ENCODE results near the gene DIP2A. TPM values are rescaled to one million over a fixed set of nuclear protein-coding genes. Genes with fewer than 3 reads are reported as not detected.

DIP2A gene
- total and polyA plus RNA-seq, 2 of the 13 experiments (the other 11 are each of a cell fraction or from before 2014, with no cell fraction given): 18.5 to 37.6 TPM

DNA sequence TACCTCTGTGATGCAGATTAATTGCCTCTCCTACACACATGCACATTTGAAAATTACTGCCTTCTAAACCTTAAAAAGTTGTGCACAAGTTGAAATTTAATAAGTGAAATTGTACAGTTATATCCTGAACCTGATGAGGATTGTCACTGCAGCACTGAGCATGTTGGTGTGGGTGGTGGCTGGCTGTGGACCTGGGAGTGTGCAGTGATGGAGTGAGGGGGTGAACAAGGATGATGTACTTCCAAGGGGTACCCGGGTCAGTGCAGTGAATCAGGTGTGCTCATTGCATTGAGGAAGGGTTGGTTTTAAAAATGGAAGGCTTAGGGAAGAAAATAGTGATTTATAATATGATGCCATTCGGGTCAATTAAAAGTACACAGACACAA lies 24.1 kb downstream of the DIP2A start:
- ATAC-seq (no peak), DNase-seq (ENCODE audit: low spot score) (no peak), FAIRE-seq (no peak)
- in situ Hi-C loops (cut with HindIII; ENCODE audit: extremely low pct_ligation_motif_present, low pct_unique_long_range_greater_than_20kb) (no loop called here), intact Hi-C loops (cut with micrococcal nuclease; ENCODE audit: unreplicated experiment) (no loop called here)
- Histone ChIP-seq H3K36me3 (replicated peaks in 1 of 2; ENCODE audit: control insufficient read depth in 1 of 2, insufficient read depth in 2 of 2, low read length in 2 of 2) (peaks cover 4 to 30% of the 10 kb centered on the region in 2 experiments; a peak in 3 of 5 replicates), H3K27ac (ENCODE audit: extremely low read length, insufficient read depth, low read length) (no peak overlapping the region), H3K4me3 (replicated peaks in 1 of 3; ENCODE audit: insufficient read depth in 1 of 3, low read depth in 2 of 3, low read length in 3 of 3) (no peak overlapping the region), H3K27me3 (ENCODE audit: control insufficient read depth in 1 of 2, insufficient read depth in 2 of 2, low read length in 2 of 2) (no peaks in the 10 kb centered on the region), H3K4me1 (ENCODE audit: insufficient read depth, low read length) (peaks cover 12% of the 10 kb centered on the region), H3K9ac (ENCODE audit: insufficient read depth, low read depth, low read length) (no peak overlapping the region), H3K4me2 (ENCODE audit: low read depth, low read length) (no peak overlapping the region), H2AFZ (ENCODE audit: low read length) (no peak overlapping the region), H3K79me2 (ENCODE audit: insufficient read depth, low read length) (peaks cover 5% of the 10 kb centered on the region), H3K9me3 (ENCODE audit: low read length) (no peaks in the 10 kb centered on the region), H4K20me1 (ENCODE audit: insufficient read depth, low read length) (0 out of 2 replicates have a peak, but pooled peaks cover 4% of the 10 kb centered on the region)
- no peak for TF ChIP-seq ZNF430 (CRISPR knock-in tag; IDR thresholded peaks at IDR 0.05)
- no peak for TF ChIP-seq ZNF7 (CRISPR knock-in tag; IDR thresholded peaks at IDR 0.05)
- no peak for TF ChIP-seq SP1 (IDR thresholded peaks at IDR 0.05)
- TF ChIP-seq SP1 (CRISPR knock-in tag; IDR thresholded peaks at IDR 0.05): no peak
- TF ChIP-seq, protein P1, sequence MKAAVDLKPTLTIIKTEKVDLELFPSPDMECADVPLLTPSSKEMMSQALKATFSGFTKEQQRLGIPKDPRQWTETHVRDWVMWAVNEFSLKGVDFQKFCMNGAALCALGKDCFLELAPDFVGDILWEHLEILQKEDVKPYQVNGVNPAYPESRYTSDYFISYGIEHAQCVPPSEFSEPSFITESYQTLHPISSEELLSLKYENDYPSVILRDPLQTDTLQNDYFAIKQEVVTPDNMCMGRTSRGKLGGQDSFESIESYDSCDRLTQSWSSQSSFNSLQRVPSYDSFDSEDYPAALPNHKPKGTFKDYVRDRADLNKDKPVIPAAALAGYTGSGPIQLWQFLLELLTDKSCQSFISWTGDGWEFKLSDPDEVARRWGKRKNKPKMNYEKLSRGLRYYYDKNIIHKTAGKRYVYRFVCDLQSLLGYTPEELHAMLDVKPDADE (CRISPR knock-in tag; IDR thresholded peaks at IDR 0.05): no peak
- no peak for TF ChIP-seq TMF1 (CRISPR knock-in tag; IDR thresholded peaks at IDR 0.05; ENCODE audit: low read depth)
- TF ChIP-seq ZNF232 (CRISPR knock-in tag; IDR thresholded peaks at IDR 0.05; ENCODE audit: borderline replicate concordance): no peak
- no peak for TF ChIP-seq JARID2 (CRISPR knock-in tag; IDR thresholded peaks at IDR 0.05; ENCODE audit: insufficient replicate concordance)
- no peak for TF ChIP-seq RCOR2 (CRISPR knock-in tag; IDR thresholded peaks at IDR 0.05)
- TF ChIP-seq ZNF878 (CRISPR knock-in tag; IDR thresholded peaks at IDR 0.05): no peak
- TF ChIP-seq, protein P2, sequence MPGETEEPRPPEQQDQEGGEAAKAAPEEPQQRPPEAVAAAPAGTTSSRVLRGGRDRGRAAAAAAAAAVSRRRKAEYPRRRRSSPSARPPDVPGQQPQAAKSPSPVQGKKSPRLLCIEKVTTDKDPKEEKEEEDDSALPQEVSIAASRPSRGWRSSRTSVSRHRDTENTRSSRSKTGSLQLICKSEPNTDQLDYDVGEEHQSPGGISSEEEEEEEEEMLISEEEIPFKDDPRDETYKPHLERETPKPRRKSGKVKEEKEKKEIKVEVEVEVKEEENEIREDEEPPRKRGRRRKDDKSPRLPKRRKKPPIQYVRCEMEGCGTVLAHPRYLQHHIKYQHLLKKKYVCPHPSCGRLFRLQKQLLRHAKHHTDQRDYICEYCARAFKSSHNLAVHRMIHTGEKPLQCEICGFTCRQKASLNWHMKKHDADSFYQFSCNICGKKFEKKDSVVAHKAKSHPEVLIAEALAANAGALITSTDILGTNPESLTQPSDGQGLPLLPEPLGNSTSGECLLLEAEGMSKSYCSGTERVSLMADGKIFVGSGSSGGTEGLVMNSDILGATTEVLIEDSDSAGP (CRISPR knock-in tag; IDR thresholded peaks at IDR 0.05; ENCODE audit: borderline replicate concordance): no peak
- TF ChIP-seq, protein P3, sequence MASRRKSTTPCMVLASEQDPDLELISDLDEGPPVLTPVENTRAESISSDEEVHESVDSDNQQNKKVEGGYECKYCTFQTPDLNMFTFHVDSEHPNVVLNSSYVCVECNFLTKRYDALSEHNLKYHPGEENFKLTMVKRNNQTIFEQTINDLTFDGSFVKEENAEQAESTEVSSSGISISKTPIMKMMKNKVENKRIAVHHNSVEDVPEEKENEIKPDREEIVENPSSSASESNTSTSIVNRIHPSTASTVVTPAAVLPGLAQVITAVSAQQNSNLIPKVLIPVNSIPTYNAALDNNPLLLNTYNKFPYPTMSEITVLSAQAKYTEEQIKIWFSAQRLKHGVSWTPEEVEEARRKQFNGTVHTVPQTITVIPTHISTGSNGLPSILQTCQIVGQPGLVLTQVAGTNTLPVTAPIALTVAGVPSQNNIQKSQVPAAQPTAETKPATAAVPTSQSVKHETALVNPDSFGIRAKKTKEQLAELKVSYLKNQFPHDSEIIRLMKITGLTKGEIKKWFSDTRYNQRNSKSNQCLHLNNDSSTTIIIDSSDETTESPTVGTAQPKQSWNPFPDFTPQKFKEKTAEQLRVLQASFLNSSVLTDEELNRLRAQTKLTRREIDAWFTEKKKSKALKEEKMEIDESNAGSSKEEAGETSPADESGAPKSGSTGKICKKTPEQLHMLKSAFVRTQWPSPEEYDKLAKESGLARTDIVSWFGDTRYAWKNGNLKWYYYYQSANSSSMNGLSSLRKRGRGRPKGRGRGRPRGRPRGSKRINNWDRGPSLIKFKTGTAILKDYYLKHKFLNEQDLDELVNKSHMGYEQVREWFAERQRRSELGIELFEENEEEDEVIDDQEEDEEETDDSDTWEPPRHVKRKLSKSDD (CRISPR knock-in tag; IDR thresholded peaks at IDR 0.05; ENCODE audit: low read depth): no peak
- TF ChIP-seq, protein P4, sequence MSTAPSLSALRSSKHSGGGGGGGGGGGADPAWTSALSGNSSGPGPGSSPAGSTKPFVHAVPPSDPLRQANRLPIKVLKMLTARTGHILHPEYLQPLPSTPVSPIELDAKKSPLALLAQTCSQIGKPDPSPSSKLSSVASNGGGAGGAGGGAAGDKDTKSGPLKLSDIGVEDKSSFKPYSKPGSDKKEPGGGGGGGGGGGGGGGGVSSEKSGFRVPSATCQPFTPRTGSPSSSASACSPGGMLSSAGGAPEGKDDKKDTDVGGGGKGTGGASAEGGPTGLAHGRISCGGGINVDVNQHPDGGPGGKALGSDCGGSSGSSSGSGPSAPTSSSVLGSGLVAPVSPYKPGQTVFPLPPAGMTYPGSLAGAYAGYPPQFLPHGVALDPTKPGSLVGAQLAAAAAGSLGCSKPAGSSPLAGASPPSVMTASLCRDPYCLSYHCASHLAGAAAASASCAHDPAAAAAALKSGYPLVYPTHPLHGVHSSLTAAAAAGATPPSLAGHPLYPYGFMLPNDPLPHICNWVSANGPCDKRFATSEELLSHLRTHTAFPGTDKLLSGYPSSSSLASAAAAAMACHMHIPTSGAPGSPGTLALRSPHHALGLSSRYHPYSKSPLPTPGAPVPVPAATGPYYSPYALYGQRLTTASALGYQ (CRISPR knock-in tag; IDR thresholded peaks at IDR 0.05): no peak
- no peak for TF ChIP-seq ZNF567 (CRISPR knock-in tag; IDR thresholded peaks at IDR 0.05; ENCODE audit: borderline replicate concordance)
- TF ChIP-seq ZFP90 (CRISPR knock-in tag; IDR thresholded peaks at IDR 0.05; ENCODE audit: borderline replicate concordance): no peak
- ChIA-PET POLR2A (interaction anchor here (0.7 kb wide), 1 partner anchor 25 kb away, joined by 3 read pairs; no protein-coding TSS in a partner anchor), CTCF (ENCODE audit: low intra/inter-chr PET ratio, low total read pairs) (no interaction called here)
- no TSS peak for BruUV-seq (replicated peaks)
- WGBS (ENCODE audit: low lambda C conversion rate): 97% methylated on average over 2 of the region's 2 CpGs

Data from HepG2 (cell line).